H1 (cell line): ENCODE measurements around the gene CRTAC1. TPM values are rescaled to one million over a fixed set of nuclear protein-coding genes. Genes with fewer than 3 reads are reported as not detected.

Source experiments
- CTCF ChIA-PET: fragments of 300-600 bp; sonication (Branson Sonifier 250); formaldehyde crosslinking; loops from one replicate; lab custom pipeline; 2021; ENCODE audit not compliant: partially characterized antibody; lab: Charles Lee
- POLR2A ChIA-PET: fragments of 300-600 bp; sonication (Branson Sonifier 250); formaldehyde crosslinking; loops from one replicate; lab custom pipeline; 2021; ENCODE audit warnings: inconsistent platforms; ENCODE audit not compliant: partially characterized antibody; lab: Charles Lee
- DNase-seq, 2 experiments: peaks; one replicate each; pipeline versions ENCODE4 v3.0.0 to v3.0.0-alpha.2; 2010 to 2022; ENCODE audit warnings: low spot score in 2 of 2, low read depth in 1 of 2, mixed read lengths in 1 of 2
- FAIRE-seq: peaks from 2 replicates; lab custom pipeline; 2011; peaks lifted over from hg19 to GRCh38; lab: Jason Lieb, UNC
- H2AFZ ChIP-seq: 2 replicates; pipeline ENCODE4 v1.8.1; 2012; ENCODE audit warnings: low read length, inconsistent platforms
- H2AK5ac ChIP-seq: 2 replicates; pipeline ENCODE4 v1.6.1; 2013; ENCODE audit warnings: low read depth, low read length
- H2BK120ac ChIP-seq: replicated peaks from 2 replicates; pipeline ENCODE3; 2013; ENCODE audit warnings: low read depth, low read length, inconsistent platforms
- H2BK12ac ChIP-seq: 2 replicates; pipeline ENCODE4 v1.6.1; 2013; ENCODE audit warnings: low read depth, low read length
- H2BK15ac ChIP-seq: 2 replicates; pipeline ENCODE4 v1.6.1; 2013; ENCODE audit warnings: low read length
- H2BK20ac ChIP-seq: 2 replicates; pipeline ENCODE4 v1.6.1; 2013; ENCODE audit warnings: low read length
- H2BK5ac ChIP-seq: 2 replicates; pipeline ENCODE4 v1.6.1; 2013; ENCODE audit warnings: low read depth, low read length
- H3K14ac ChIP-seq: 2 replicates; pipeline ENCODE4 v1.6.1; 2013; ENCODE audit warnings: inconsistent platforms; ENCODE audit not compliant: insufficient read length
- H3K18ac ChIP-seq: 2 replicates; pipeline ENCODE4 v1.6.1; 2013; ENCODE audit warnings: low read length; ENCODE audit errors: extremely low read depth
- H3K23ac ChIP-seq: 2 replicates; pipeline ENCODE4 v1.6.1; 2013; ENCODE audit warnings: inconsistent platforms; ENCODE audit not compliant: insufficient read length
- H3K23me2 ChIP-seq: 2 replicates; pipeline ENCODE4 v1.6.1; 2013; ENCODE audit warnings: low read depth, low read length
- H3K27ac ChIP-seq: 2 replicates; pipeline ENCODE4 v1.6.1; 2011; ENCODE audit warnings: low read depth, low read length, inconsistent platforms
- H3K27me3 ChIP-seq, 4 experiments: replicated peaks in 1 of 4; 1 replicate in 1 of 4; 2 replicates in 3 of 4; pipeline versions ENCODE4 v1.6.1 to v1.8.1; 2011 to 2013; ENCODE audit warnings: low read length in 3 of 4, mild to moderate bottlenecking in 3 of 4, inconsistent platforms in 2 of 4, mixed read lengths in 2 of 4, moderate library complexity in 1 of 4; ENCODE audit not compliant: control insufficient read depth in 3 of 4, insufficient read depth in 3 of 4; ENCODE audit errors: extremely low read depth in 1 of 4
- H3K36me3 ChIP-seq, 4 experiments: 2 replicates each; pipeline versions ENCODE4 v1.6.1 to v1.8.1; 2011 to 2013; ENCODE audit warnings: mild to moderate bottlenecking in 4 of 4, low read length in 3 of 4, moderate library complexity in 2 of 4, control low read depth in 1 of 4, inconsistent platforms in 1 of 4; ENCODE audit not compliant: insufficient read depth in 4 of 4, control insufficient read depth in 2 of 4
- H3K4ac ChIP-seq: replicated peaks from 2 replicates; pipeline ENCODE3; 2013; ENCODE audit warnings: low read length, low read depth, mixed read lengths, inconsistent platforms; ENCODE audit not compliant: insufficient read length
- H3K4me1 ChIP-seq, 4 experiments: replicated peaks in 1 of 4; 1 replicate in 1 of 4; 2 replicates in 3 of 4; pipeline versions ENCODE4 v1.6.1 to v1.8.1; 2011 to 2013; ENCODE audit warnings: low read length in 3 of 4, inconsistent platforms in 2 of 4, mixed read lengths in 1 of 4; ENCODE audit not compliant: insufficient read depth in 4 of 4, control insufficient read depth in 3 of 4
- H3K4me2 ChIP-seq, 2 experiments: 2 replicates each; pipeline versions ENCODE4 v1.6.1 to v1.8.1; 2011 to 2013; ENCODE audit warnings: low read depth in 2 of 2, low read length in 2 of 2, control low read depth in 1 of 2, inconsistent platforms in 1 of 2, mild to moderate bottlenecking in 1 of 2; ENCODE audit not compliant: insufficient read depth in 1 of 2
- H3K4me3 ChIP-seq, 4 experiments: fragments of 200-600, 300-600 bp in 1 of 4; sonication (generic), shearing (Covaris generic), sonication (Bioruptor Twin) in 1 of 4; 2 replicates each; pipeline versions ENCODE4 v1.5.1 to v1.8.1; 2011 to 2016; ENCODE audit warnings: low read length in 4 of 4, low read depth in 3 of 4, control low read depth in 2 of 4, inconsistent platforms in 2 of 4, mild to moderate bottlenecking in 2 of 4, mixed read lengths in 1 of 4, moderate library complexity in 1 of 4; ENCODE audit not compliant: insufficient read depth in 2 of 4; ENCODE audit errors: extremely low read depth in 1 of 4
- H3K56ac ChIP-seq: replicated peaks from 2 replicates; pipeline ENCODE3; 2013; ENCODE audit warnings: low read depth, mild to moderate bottlenecking, mixed read lengths, low read length, inconsistent platforms; ENCODE audit not compliant: insufficient read length
- H3K79me1 ChIP-seq: 2 replicates; pipeline ENCODE4 v1.6.1; 2013; ENCODE audit warnings: low read depth, low read length, control low read depth
- H3K79me2 ChIP-seq, 2 experiments: 2 replicates each; pipeline versions ENCODE4 v1.6.1 to v1.8.1; 2012 to 2013; ENCODE audit warnings: low read length in 2 of 2, mild to moderate bottlenecking in 2 of 2, inconsistent platforms in 1 of 2; ENCODE audit not compliant: insufficient read depth in 2 of 2, control insufficient read depth in 1 of 2
- H3K9ac ChIP-seq, 4 experiments: replicated peaks in 1 of 4; 1 replicate in 1 of 4; 2 replicates in 3 of 4; pipeline versions ENCODE4 v1.6.1 to v1.8.1; 2011 to 2013; ENCODE audit warnings: low read depth in 3 of 4, low read length in 3 of 4, control low read depth in 2 of 4, mild to moderate bottlenecking in 2 of 4, moderate library complexity in 2 of 4, inconsistent platforms in 1 of 4; ENCODE audit errors: extremely low read depth in 1 of 4
- H3K9me3 ChIP-seq, 2 experiments: 2 replicates each; pipeline versions ENCODE4 v1.6.1 to v1.8.1; 2012 to 2013; ENCODE audit warnings: mild to moderate bottlenecking in 2 of 2, moderate library complexity in 2 of 2, control low read depth in 1 of 2, inconsistent platforms in 1 of 2, low read depth in 1 of 2, low read length in 1 of 2, mixed read lengths in 1 of 2; ENCODE audit not compliant: insufficient read depth in 2 of 2
- H4K20me1 ChIP-seq, 2 experiments: replicated peaks in 1 of 2; 2 replicates each; pipeline versions ENCODE3 to v1.8.1; 2011 to 2013; ENCODE audit warnings: inconsistent platforms in 2 of 2, low read length in 2 of 2, mild to moderate bottlenecking in 1 of 2; ENCODE audit not compliant: insufficient read depth in 2 of 2, control insufficient read depth in 1 of 2
- H4K5ac ChIP-seq: 2 replicates; pipeline ENCODE4 v1.6.1; 2013; ENCODE audit warnings: low read length, low read depth, mixed read lengths, inconsistent platforms; ENCODE audit not compliant: insufficient read length
- H4K8ac ChIP-seq: 2 replicates; pipeline ENCODE4 v1.8.0; 2013; ENCODE audit warnings: mild to moderate bottlenecking, moderate library complexity, low read length, inconsistent platforms; ENCODE audit not compliant: insufficient read depth; ENCODE audit errors: extremely low read depth
- H4K91ac ChIP-seq: replicated peaks from 2 replicates; pipeline ENCODE3; 2013; ENCODE audit warnings: low read length, mixed read lengths, inconsistent platforms; ENCODE audit not compliant: insufficient read length
- BACH1 ChIP-seq: IDR thresholded peaks from 2 replicates; pipeline ENCODE4 v1.6.1; 2012; ENCODE audit warnings: low read length, improper control_type of control experiment
- BCL11A ChIP-seq, 2 experiments: IDR thresholded peaks; one replicate each; pipeline ENCODE4 v1.6.1; 2011; ENCODE audit warnings: low read depth in 2 of 2, low read length in 2 of 2, mild to moderate bottlenecking in 2 of 2
- CREB1 ChIP-seq: IDR thresholded peaks from 2 replicates; pipeline ENCODE4 v1.6.1; 2012; ENCODE audit warnings: inconsistent platforms
- NRF1 ChIP-seq: IDR thresholded peaks from 2 replicates; pipeline ENCODE4 v1.6.1; 2011; ENCODE audit warnings: mild to moderate bottlenecking, low read depth, low read length, improper control_type of control experiment
- POLR2AphosphoS5 ChIP-seq: IDR thresholded peaks from 2 replicates; pipeline ENCODE4 v1.6.1; 2011; ENCODE audit warnings: low read depth, low read length
- SIRT6 ChIP-seq: IDR thresholded peaks from one replicate; pipeline ENCODE4 v1.7.1; 2012; ENCODE audit warnings: low read length, inconsistent platforms
- SP1 ChIP-seq: IDR thresholded peaks from 2 replicates; pipeline ENCODE4 v1.6.1; 2011; ENCODE audit warnings: low read depth, low read length
- TCF12 ChIP-seq: IDR thresholded peaks from 2 replicates; pipeline ENCODE4 v1.6.1; 2011; ENCODE audit warnings: low read depth, mild to moderate bottlenecking, low read length
- WGBS, 2 experiments: shearing (Covaris generic) in 1 of 2; methylation state at CpG; one replicate each; pipeline versions ENCODE4 v1.1.6 to v1.1.7; 2013 to 2015; ENCODE audit warnings: low lambda C conversion rate in 2 of 2, mixed read lengths in 2 of 2, inconsistent platforms in 1 of 2, low coverage in 1 of 2, missing lambda C conversion rate in 1 of 2; ENCODE audit not compliant: insufficient replicate concordance in 2 of 2, insufficient coverage in 1 of 2, insufficient read length in 1 of 2; ENCODE audit errors: extremely low coverage in 1 of 2, missing lambda C conversion rate in 1 of 2; 5-methylcytosine and 5-hydroxymethylcytosine counted together
- polyA plus RNA-seq, 7 experiments: library from polyadenylated mRNA; depleted of rRNA in 3 of 7; stranded (reverse) in 5 of 7; unstranded in 2 of 7; fragments of >200 nt in 5 of 7; fragments of 200-250 nt in 2 of 7; gene quantifications; 1 replicate in 5 of 7; 2 replicates in 1 of 7; 4 replicates in 1 of 7; pipeline versions ENCODE4 v1.2.1 to v1.2.3, GENCODE V29; 2011 to 2013; ENCODE audit warnings: missing spikeins in 2 of 7, mixed read lengths in 2 of 7
- total RNA-seq: library from RNA; stranded (reverse); fragmentation: NEBNext Ultra II Directional; extraction: Animal tissue kit (Norgen Biotek cat#: 25700); gene quantifications from 2 replicates; pipeline ENCODE4 v1.2.1, GENCODE V29; 2021

Gene CRTAC1
- total and polyA plus RNA-seq, 2 of the 8 experiments (the other 6 are each of a cell fraction or from before 2014, with no cell fraction given), result 0.91 to 1.2 TPM

- no peak overlapping the region for H2BK15ac ChIP-seq
- H3K23me2 ChIP-seq, result no peaks in the 10 kb centered on the region
- no peaks in the 10 kb centered on the region for H3K36me3 ChIP-seq
- no peak overlapping the region for H3K23ac ChIP-seq
- TF ChIP-seq BCL11A (IDR thresholded peaks at IDR 0.05; ENCODE audit: low read depth in 2 of 2, low read length in 2 of 2) (no peak), NRF1 (no peak), POLR2AphosphoS5 (no peak), TCF12 (no peak), CREB1 (no peak), SP1 (no peak), BACH1 (no peak), SIRT6 (no peak)
- TF ChIP-seq, all 59 proteins: peak for 0
- Histone ChIP-seq H2BK12ac (no peak overlapping the region), H3K27ac (no peak overlapping the region), H3K4me1 (peaks cover 0 to 4% (median 1%) of the 10 kb centered on the region in 4 experiments; a peak in 3 of 7 replicates), H3K79me2 (no peaks in the 10 kb centered on the region), H3K4me2 (no peak overlapping the region), H2AK5ac (no peak overlapping the region), H3K18ac (no peak overlapping the region), H4K5ac (no peak overlapping the region), H3K79me1 (no peaks in the 10 kb centered on the region), H2AFZ (no peak overlapping the region), H3K9me3 (no peaks in the 10 kb centered on the region), H2BK20ac (no peak overlapping the region), H3K4me3 (no peak overlapping the region), H4K8ac (no peak overlapping the region; the same call in 1 of the 2 replicates), H4K20me1 (no peaks in the 10 kb centered on the region), H3K14ac (no peak overlapping the region), H3K56ac (no peak overlapping the region), H2BK120ac (no peak overlapping the region), H3K4ac (no peak overlapping the region), H4K91ac (no peak overlapping the region), H2BK5ac (no peak overlapping the region), H3K9ac (no peak overlapping the region), H3K27me3 (no peaks in the 10 kb centered on the region; a peak in 2 of 7 replicates)
- DNase-seq (no peak), FAIRE-seq (no peak)
- ChIA-PET POLR2A (interaction anchor here (1.9 kb wide), 1 partner anchor 33 kb away, joined by 3 read pairs; no protein-coding TSS in a partner anchor), CTCF (interaction anchor here (0.8 to 9.6 kb wide), 12 partner anchors 10 to 204 kb away, joined by 3 to 87 read pairs (median 6); partner anchors contain the start of gene CRTAC1)
- WGBS, 2 experiments, result 88% methylated on average over 8 of the region's 8 CpGs; no CpG with 5 or more reads in 1 of the 2 experiments
Measured at GRCh38 chr10:97905276-97905675, 125.1 kb downstream of the CRTAC1 start.
